H9 (cell line): ENCODE measurements around the gene PHLDA1. TPM values are rescaled to one million over a fixed set of nuclear protein-coding genes. Genes with fewer than 3 reads are reported as not detected.

Source experiments
- DNase-seq: peaks from one replicate; pipeline ENCODE4 v3.0.0-alpha.2; 2017
- H2AFZ ChIP-seq: one replicate; pipeline ENCODE4 v1.6.1; 2013; ENCODE audit warnings: mild to moderate bottlenecking, low read length, control low read depth, moderate library complexity
- H2AK5ac ChIP-seq: 2 replicates; pipeline ENCODE4 v1.6.1; 2013; ENCODE audit warnings: low read length, control low read depth, mixed read lengths; ENCODE audit not compliant: insufficient read length
- H2BK120ac ChIP-seq: one replicate; pipeline ENCODE4 v1.6.1; 2013; ENCODE audit warnings: low read depth, mild to moderate bottlenecking, low read length, control low read depth, inconsistent platforms; ENCODE audit not compliant: poor library complexity, severe bottlenecking
- H2BK12ac ChIP-seq: 2 replicates; pipeline ENCODE4 v1.6.1; 2013; ENCODE audit warnings: low read length, control low read depth, mixed read lengths, low read depth; ENCODE audit not compliant: insufficient read length
- H2BK15ac ChIP-seq: 2 replicates; pipeline ENCODE4 v1.6.1; 2013; ENCODE audit warnings: low read depth, low read length, control low read depth
- H2BK20ac ChIP-seq: one replicate; pipeline ENCODE4 v1.6.1; 2013; ENCODE audit warnings: low read depth, mild to moderate bottlenecking, low read length, control low read depth, inconsistent platforms; ENCODE audit not compliant: poor library complexity, severe bottlenecking
- H2BK5ac ChIP-seq: 2 replicates; pipeline ENCODE4 v1.6.1; 2013; ENCODE audit warnings: low read length, control low read depth, mixed read lengths; ENCODE audit not compliant: insufficient read length
- H3K14ac ChIP-seq: 2 replicates; pipeline ENCODE4 v1.6.1; 2013; ENCODE audit warnings: low read length, control low read depth; ENCODE audit not compliant: insufficient read depth
- H3K18ac ChIP-seq: 2 replicates; pipeline ENCODE4 v1.6.1; 2013; ENCODE audit warnings: low read depth, mild to moderate bottlenecking, mixed read lengths, low read length, control low read depth; ENCODE audit not compliant: insufficient read length
- H3K23ac ChIP-seq: 2 replicates; pipeline ENCODE4 v1.6.1; 2013; ENCODE audit warnings: low read length, control low read depth, mixed read lengths, low read depth; ENCODE audit not compliant: insufficient read length
- H3K23me2 ChIP-seq: 2 replicates; pipeline ENCODE4 v1.6.1; 2013; ENCODE audit warnings: low read depth, mild to moderate bottlenecking, mixed read lengths, low read length, control low read depth; ENCODE audit not compliant: insufficient read length, poor library complexity, severe bottlenecking
- H3K27ac ChIP-seq: 2 replicates; pipeline ENCODE4 v1.5.1; 2013; ENCODE audit warnings: low read length, control low read depth, mixed read lengths, low read depth; ENCODE audit not compliant: insufficient read length
- H3K27me3 ChIP-seq: 2 replicates; pipeline ENCODE4 v1.6.1; 2013; ENCODE audit warnings: low read length, control low read depth, inconsistent platforms; ENCODE audit not compliant: insufficient read depth
- H3K4ac ChIP-seq: 2 replicates; pipeline ENCODE4 v1.6.1; 2013; ENCODE audit warnings: low read depth, mild to moderate bottlenecking, control low read depth, inconsistent platforms, low read length, moderate library complexity
- H3K4me1 ChIP-seq: 2 replicates; pipeline ENCODE4 v1.6.1; 2013; ENCODE audit warnings: low read length, control low read depth, inconsistent platforms; ENCODE audit not compliant: insufficient read depth
- H3K4me2 ChIP-seq: 2 replicates; pipeline ENCODE4 v1.6.1; 2013; ENCODE audit warnings: low read length, control low read depth, mixed read lengths; ENCODE audit not compliant: insufficient read length, insufficient read depth
- H3K56ac ChIP-seq: 2 replicates; pipeline ENCODE4 v1.6.1; 2013; ENCODE audit warnings: low read depth, mild to moderate bottlenecking, mixed read lengths, low read length, control low read depth; ENCODE audit not compliant: insufficient read length
- H3K79me1 ChIP-seq: 2 replicates; pipeline ENCODE4 v1.6.1; 2013; ENCODE audit warnings: low read depth, mild to moderate bottlenecking, moderate library complexity, low read length, control low read depth, inconsistent platforms; ENCODE audit not compliant: insufficient read depth, poor library complexity, severe bottlenecking
- H3K79me2 ChIP-seq: 2 replicates; pipeline ENCODE4 v1.6.1; 2013; ENCODE audit warnings: low read length, control low read depth, inconsistent platforms; ENCODE audit not compliant: insufficient read depth
- H3K9ac ChIP-seq: 2 replicates; pipeline ENCODE4 v1.6.1; 2013; ENCODE audit warnings: low read length, control low read depth, mixed read lengths; ENCODE audit not compliant: insufficient read length; ENCODE audit errors: extremely low read depth
- H3K9me3 ChIP-seq: one replicate; pipeline ENCODE4 v1.6.1; 2013; ENCODE audit warnings: low read depth, low read length, inconsistent platforms; ENCODE audit not compliant: control insufficient read depth
- H3T11ph ChIP-seq: one replicate; pipeline ENCODE4 v1.6.1; 2013; ENCODE audit warnings: mild to moderate bottlenecking, low read length, control low read depth, inconsistent platforms
- H4K20me1 ChIP-seq: one replicate; pipeline ENCODE4 v1.6.1; 2013; ENCODE audit not compliant: control insufficient read depth, insufficient read length, insufficient read depth
- H4K5ac ChIP-seq: 2 replicates; pipeline ENCODE4 v1.6.1; 2013; ENCODE audit warnings: low read depth, mild to moderate bottlenecking, mixed read lengths, low read length, control low read depth; ENCODE audit not compliant: insufficient read length
- H4K8ac ChIP-seq: replicated peaks from 2 replicates; pipeline ENCODE4 v1.6.1; 2013; ENCODE audit warnings: low read length, control low read depth, mixed read lengths, low read depth; ENCODE audit not compliant: insufficient read length
- H4K91ac ChIP-seq: 2 replicates; pipeline ENCODE4 v1.6.1; 2013; ENCODE audit warnings: low read depth, mild to moderate bottlenecking, moderate library complexity, mixed read lengths, low read length, control low read depth; ENCODE audit not compliant: insufficient read length
- H3K27ac Mint-ChIP-seq, 3 experiments: 2 replicates in 2 of 3; 3 replicates in 1 of 3; pipeline ENCODE4 v1.8.0; 2020 to 2021; ENCODE audit warnings: mixed read lengths in 3 of 3, mild to moderate bottlenecking in 1 of 3, moderate library complexity in 1 of 3
- H3K27me3 Mint-ChIP-seq: 2 replicates; pipeline ENCODE4 v1.8.0; 2021; ENCODE audit warnings: low read depth, mild to moderate bottlenecking, moderate library complexity, mixed read lengths
- H3K36me3 Mint-ChIP-seq, 3 experiments: 2 replicates in 2 of 3; 3 replicates in 1 of 3; pipeline ENCODE4 v1.8.0; 2020 to 2021; ENCODE audit warnings: low read depth in 3 of 3, mixed read lengths in 3 of 3; ENCODE audit not compliant: insufficient read depth in 1 of 3
- H3K4me1 Mint-ChIP-seq, 2 experiments: 2 replicates each; pipeline ENCODE4 v1.8.0; 2020; ENCODE audit warnings: mixed read lengths in 2 of 2
- H3K4me3 Mint-ChIP-seq, 2 experiments: 2 replicates in 1 of 2; 3 replicates in 1 of 2; pipeline ENCODE4 v1.8.0; 2020 to 2021; ENCODE audit warnings: mild to moderate bottlenecking in 2 of 2, mixed read lengths in 2 of 2, moderate library complexity in 1 of 2
- H3K9me3 Mint-ChIP-seq, 2 experiments: 2 replicates in 1 of 2; 3 replicates in 1 of 2; pipeline ENCODE4 v1.8.0; 2020; ENCODE audit warnings: mild to moderate bottlenecking in 2 of 2, mixed read lengths in 2 of 2, moderate library complexity in 1 of 2
- CTCF ChIP-seq: fragments of 200-600 bp; sonication (generic); conservative IDR thresholded peaks from 3 replicates; pipeline ENCODE4 v1.8.0; 2021; ENCODE audit warnings: antibody characterized with exemption, mild to moderate bottlenecking
- WGBS: extraction: QIAGEN DNeasy Blood & Tissue Kit; methylation state at CpG from one replicate; pipeline ENCODE4 v1.1.7; 2013; ENCODE audit warnings: missing lambda C conversion rate, low lambda C conversion rate, mixed read lengths; ENCODE audit not compliant: insufficient read length; ENCODE audit errors: extremely low coverage; 5-methylcytosine and 5-hydroxymethylcytosine counted together
- total RNA-seq: library from RNA; stranded (reverse); gene quantifications from 2 replicates; pipeline ENCODE4 v1.2.1, GENCODE V29; 2021

PHLDA1 gene
- total RNA-seq, 1 experiment from 2014 or later: 106 TPM

- Histone ChIP-seq H3K14ac (no peak overlapping the region), H3T11ph (no peak overlapping the region), H3K4me1 (peaks cover 14% of the 10 kb centered on the region), H2BK12ac (no peak overlapping the region), H3K23me2 (no peaks in the 10 kb centered on the region), H4K5ac (no peak overlapping the region), H3K4me2 (peak overlapping the region; percentile 23), H3K27ac (no peak overlapping the region), H3K9me3 (no peaks in the 10 kb centered on the region), H2BK15ac (no peak overlapping the region), H4K8ac (no peak overlapping the region), H2BK120ac (no peak overlapping the region), H4K91ac (no peak overlapping the region), H2AK5ac (no peak overlapping the region), H3K27me3 (no peaks in the 10 kb centered on the region), H3K4ac (no peak overlapping the region), H3K79me2 (no peaks in the 10 kb centered on the region), H4K20me1 (no peaks in the 10 kb centered on the region), H3K79me1 (no peaks in the 10 kb centered on the region), H2BK20ac (no peak overlapping the region), H3K18ac (no peak overlapping the region), H2BK5ac (no peak overlapping the region), H2AFZ (no peak overlapping the region), H3K56ac (no peak overlapping the region), H3K23ac (no peak overlapping the region), H3K9ac (no peak overlapping the region)
- Mint-ChIP-seq H3K4me3 (no peak overlapping the region), H3K27me3 (no peaks in the 10 kb centered on the region), H3K36me3 (no peaks in the 10 kb centered on the region; a peak in 1 of 7 replicates), H3K27ac (peak overlapping the region; percentile 10 to 33 (median 29); a peak in 2 of 7 replicates), H3K4me1 (peaks cover 39 to 48% of the 10 kb centered on the region in 2 experiments), H3K9me3 (no peaks in the 10 kb centered on the region)
- no peak for DNase-seq
- TF ChIP-seq CTCF: no peak
- no CpG with 5 or more reads among the region's 8 CpGs for WGBS
Observed at GRCh38 chr12:75982169-75982564, 49.4 kb downstream of the PHLDA1 start.
